ENCODE data around the gene IDE.

DNA sequence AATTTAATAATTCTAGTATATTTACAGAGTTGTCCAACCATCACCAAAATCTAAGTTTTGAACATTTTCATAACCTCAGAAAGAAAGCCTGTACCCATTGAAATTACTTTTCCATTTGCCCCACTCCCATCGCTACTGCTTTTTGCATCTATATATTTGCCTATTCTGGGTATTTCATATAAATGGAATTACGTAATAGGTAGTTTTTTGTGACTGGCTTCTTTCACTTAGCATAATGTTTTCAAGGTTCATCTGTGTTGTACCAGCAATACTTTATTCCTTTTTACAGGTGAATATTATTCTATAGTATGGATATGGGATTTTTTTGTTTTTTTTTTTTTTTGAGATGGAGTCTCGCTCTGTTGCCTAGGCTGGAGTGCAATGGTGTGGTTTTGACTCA, 41.6 kb upstream of the IDE start:
- TF ChIP-seq EZH2phosphoT487 (IDR thresholded peaks at IDR 0.05; ENCODE audit: insufficient read depth, low read depth) (no peak), EZH2 (IDR thresholded peaks at IDR 0.05; ENCODE audit: insufficient read depth, poor library complexity, severe bottlenecking) (no peak)

Measured in GM23248 (cell line).